ENCODE results near the gene UGT2B17.

- TF ChIP-seq, protein P1, sequence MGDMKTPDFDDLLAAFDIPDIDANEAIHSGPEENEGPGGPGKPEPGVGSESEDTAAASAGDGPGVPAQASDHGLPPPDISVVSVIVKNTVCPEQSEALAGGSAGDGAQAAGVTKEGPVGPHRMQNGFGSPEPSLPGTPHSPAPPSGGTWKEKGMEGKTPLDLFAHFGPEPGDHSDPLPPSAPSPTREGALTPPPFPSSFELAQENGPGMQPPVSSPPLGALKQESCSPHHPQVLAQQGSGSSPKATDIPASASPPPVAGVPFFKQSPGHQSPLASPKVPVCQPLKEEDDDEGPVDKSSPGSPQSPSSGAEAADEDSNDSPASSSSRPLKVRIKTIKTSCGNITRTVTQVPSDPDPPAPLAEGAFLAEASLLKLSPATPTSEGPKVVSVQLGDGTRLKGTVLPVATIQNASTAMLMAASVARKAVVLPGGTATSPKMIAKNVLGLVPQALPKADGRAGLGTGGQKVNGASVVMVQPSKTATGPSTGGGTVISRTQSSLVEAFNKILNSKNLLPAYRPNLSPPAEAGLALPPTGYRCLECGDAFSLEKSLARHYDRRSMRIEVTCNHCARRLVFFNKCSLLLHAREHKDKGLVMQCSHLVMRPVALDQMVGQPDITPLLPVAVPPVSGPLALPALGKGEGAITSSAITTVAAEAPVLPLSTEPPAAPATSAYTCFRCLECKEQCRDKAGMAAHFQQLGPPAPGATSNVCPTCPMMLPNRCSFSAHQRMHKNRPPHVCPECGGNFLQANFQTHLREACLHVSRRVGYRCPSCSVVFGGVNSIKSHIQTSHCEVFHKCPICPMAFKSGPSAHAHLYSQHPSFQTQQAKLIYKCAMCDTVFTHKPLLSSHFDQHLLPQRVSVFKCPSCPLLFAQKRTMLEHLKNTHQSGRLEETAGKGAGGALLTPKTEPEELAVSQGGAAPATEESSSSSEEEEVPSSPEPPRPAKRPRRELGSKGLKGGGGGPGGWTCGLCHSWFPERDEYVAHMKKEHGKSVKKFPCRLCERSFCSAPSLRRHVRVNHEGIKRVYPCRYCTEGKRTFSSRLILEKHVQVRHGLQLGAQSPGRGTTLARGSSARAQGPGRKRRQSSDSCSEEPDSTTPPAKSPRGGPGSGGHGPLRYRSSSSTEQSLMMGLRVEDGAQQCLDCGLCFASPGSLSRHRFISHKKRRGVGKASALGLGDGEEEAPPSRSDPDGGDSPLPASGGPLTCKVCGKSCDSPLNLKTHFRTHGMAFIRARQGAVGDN (IDR thresholded peaks at IDR 0.05) = no peak
- TF ChIP-seq POLR2A (IDR thresholded peaks at IDR 0.05; ENCODE audit: low read depth, low read length) (no peak), REST (IDR thresholded peaks at IDR 0.05; ENCODE audit: low read depth, low read length) (no peak), CEBPB (IDR thresholded peaks at IDR 0.05; ENCODE audit: borderline replicate concordance in 1 of 2, low read depth in 2 of 2, low read length in 2 of 2) (no peak), CTCF (IDR thresholded peaks at IDR 0.05 in 2 of 3, conservative IDR thresholded peaks at IDR 0.05 in 1 of 3; ENCODE audit: control insufficient read depth in 2 of 3, extremely low read depth in 1 of 3, insufficient read depth in 1 of 3, low read depth in 3 of 3, low read length in 3 of 3) (no peak), RBBP5 (conservative IDR thresholded peaks at IDR 0.05) (no peak), RELA (IDR thresholded peaks at IDR 0.05; ENCODE audit: borderline replicate concordance, partially characterized antibody) (no peak), MYC (IDR thresholded peaks at IDR 0.05; ENCODE audit: insufficient read depth, insufficient read length, insufficient replicate concordance, low read length, severe bottlenecking) (no peak), POLR2AphosphoS5 (IDR thresholded peaks at IDR 0.05; ENCODE audit: low read length) (no peak)
These were observed 77.1 kb downstream of the UGT2B17 start for GRCh38 chr4:68499021-68499420.
